Measurements from ENCODE around the gene TOB2.
"Not testable (repeated sequence)": the region's sequence is repeated elsewhere in the genome, so short reads cannot be mapped to it uniquely, and the experiment has no call there.

TOB2 gene

GRCh38 chr22:41406410-41406809 lies 40.2 kb downstream of the TOB2 start:
- DNase-seq (ENCODE audit: low read depth), result no peak
- H3K4me3 ChIP-seq (ENCODE audit: low read depth, low read length), result no peak overlapping the region
- TF ChIP-seq CTCF (IDR thresholded peaks at IDR 0.05; ENCODE audit: low read depth, low read length) (no peak), POLR2A (IDR thresholded peaks at IDR 0.05; ENCODE audit: extremely low read depth, insufficient read length) (no peak), MAX (IDR thresholded peaks at IDR 0.05; ENCODE audit: low read depth, low read length) (no peak), MYC (IDR thresholded peaks at IDR 0.05; ENCODE audit: low read depth, low read length) (no peak)

GRCh38 chr22:41405588-41405987 lies 41.0 kb downstream of the TOB2 start:
- DNase-seq (ENCODE audit: low read depth), result no peak
- TF ChIP-seq MYC (IDR thresholded peaks at IDR 0.05; ENCODE audit: low read depth, low read length), result no peak
- TF ChIP-seq MAX (IDR thresholded peaks at IDR 0.05; ENCODE audit: low read depth, low read length), result no peak
- no peak for TF ChIP-seq CTCF (IDR thresholded peaks at IDR 0.05; ENCODE audit: low read depth, low read length)
- TF ChIP-seq POLR2A (IDR thresholded peaks at IDR 0.05; ENCODE audit: extremely low read depth, insufficient read length), result no peak
- no peak overlapping the region for H3K4me3 ChIP-seq (ENCODE audit: low read depth, low read length)

- peak; percentile 84 for DNase-seq (ENCODE audit: low read depth)
- TF ChIP-seq CTCF (IDR thresholded peaks at IDR 0.05; ENCODE audit: low read depth, low read length), result peak; percentile 90
- peak; percentile 49 for TF ChIP-seq MAX (IDR thresholded peaks at IDR 0.05; ENCODE audit: low read depth, low read length)
- TF ChIP-seq POLR2A (IDR thresholded peaks at IDR 0.05; ENCODE audit: extremely low read depth, insufficient read length), result no peak
- peak; percentile 49 for TF ChIP-seq MYC (IDR thresholded peaks at IDR 0.05; ENCODE audit: low read depth, low read length)
- H3K4me3 ChIP-seq (ENCODE audit: low read depth, low read length), result no peak overlapping the region
Observed at GRCh38 chr22:41403532-41404318, 42.9 kb downstream of the TOB2 start.

- not testable (repeated sequence) for DNase-seq (ENCODE audit: low read depth); H3K4me3 ChIP-seq (ENCODE audit: low read depth, low read length)
Observed at GRCh38 chr22:41402851-41403250, 43.8 kb downstream of the TOB2 start.

- no peak for TF ChIP-seq CTCF (IDR thresholded peaks at IDR 0.05; ENCODE audit: low read depth, low read length)
- no peak for TF ChIP-seq MYC (IDR thresholded peaks at IDR 0.05; ENCODE audit: low read depth, low read length)
- no peak for TF ChIP-seq MAX (IDR thresholded peaks at IDR 0.05; ENCODE audit: low read depth, low read length)
- no peak for TF ChIP-seq POLR2A (IDR thresholded peaks at IDR 0.05; ENCODE audit: extremely low read depth, insufficient read length)
- no peak for DNase-seq (ENCODE audit: low read depth)
- no peak overlapping the region for H3K4me3 ChIP-seq (ENCODE audit: low read depth, low read length)
Observed at GRCh38 chr22:41401781-41402648, 44.6 kb downstream of the TOB2 start.

GRCh38 chr22:41398921-41399320 lies 47.7 kb downstream of the TOB2 start:
- H3K4me3 ChIP-seq (ENCODE audit: low read depth, low read length), result no peak overlapping the region
- DNase-seq (ENCODE audit: low read depth), result no peak

More at GRCh38 chr22:41398921-41399320, 47.7 kb downstream of the TOB2 start:
- no peak for TF ChIP-seq POLR2A (IDR thresholded peaks at IDR 0.05; ENCODE audit: extremely low read depth, insufficient read length)
- TF ChIP-seq CTCF (IDR thresholded peaks at IDR 0.05; ENCODE audit: low read depth, low read length), result no peak

Data from NB4 (cell line).